Activated CD4-positive, alpha-beta T cell treated with anti-CD3 and anti-CD28 coated beads for 48 hours (primary cell): Measurements from ENCODE around the gene MGAT1.

Source experiments
- DNase-seq: peaks from one replicate; pipeline ENCODE4 v3.0.0-alpha.2; 2020

MGAT1 gene

GRCh38 chr5:180823940-180824629 lies 21.5 kb upstream of the MGAT1 start:
- no peak for DNase-seq

- no peak for DNase-seq
These were observed 20.7 kb upstream of the MGAT1 start for GRCh38 chr5:180823346-180823745.

DNA sequence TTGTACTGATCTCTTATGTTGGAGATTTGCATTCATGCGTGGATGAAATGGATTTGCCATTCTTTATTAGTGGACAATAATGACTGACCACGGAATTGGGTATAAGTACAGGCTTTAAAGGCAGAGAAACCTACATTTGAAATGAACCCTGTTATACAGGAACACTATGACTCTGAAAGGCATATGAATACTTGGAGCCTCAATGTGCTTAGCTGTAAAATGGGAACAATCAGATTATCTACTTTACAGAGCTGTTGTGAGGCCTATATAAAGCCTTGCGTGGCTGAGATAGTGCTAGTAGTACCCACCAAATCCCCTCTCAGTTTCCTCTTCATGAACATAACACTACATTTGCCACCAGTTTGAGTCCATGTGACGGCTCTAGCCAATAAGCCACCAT lies 18.9 kb upstream of the MGAT1 start:
- DNase-seq = no peak

DNA sequence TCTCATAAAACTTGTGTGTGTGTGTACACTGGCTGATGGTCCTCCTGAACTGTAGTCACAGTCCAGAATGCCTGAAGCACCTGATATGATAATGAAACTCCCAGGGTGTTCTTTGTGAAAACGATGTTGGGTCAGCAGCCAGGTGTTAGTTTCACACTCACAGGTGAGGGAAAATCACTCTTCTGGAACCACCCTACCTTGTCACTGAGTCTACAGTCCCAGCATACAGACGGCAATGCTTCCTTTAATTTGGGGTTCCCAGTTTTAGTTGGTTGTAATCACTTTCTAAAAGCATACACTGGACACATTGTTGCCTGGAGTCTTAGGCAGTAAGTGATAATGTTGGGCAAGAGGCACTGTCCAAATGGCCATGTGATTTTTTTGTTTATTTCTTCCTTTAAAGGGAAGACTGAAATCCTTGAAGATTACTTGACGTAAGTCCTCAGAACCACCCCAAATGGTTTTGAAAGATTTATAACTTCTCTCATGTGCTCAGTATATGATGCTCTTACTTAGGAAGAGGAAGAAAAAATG lies 18.2 kb upstream of the MGAT1 start:
- no peak for DNase-seq

- DNase-seq = no peak
These were observed 16.2 kb upstream of the MGAT1 start for GRCh38 chr5:180818677-180819341.

- peak; percentile 15 for DNase-seq
These were observed 15.5 kb upstream of the MGAT1 start for GRCh38 chr5:180817893-180818674.

GRCh38 chr5:180816608-180817534 lies 14.3 kb upstream of the MGAT1 start:
- DNase-seq = peak; percentile 17

DNA sequence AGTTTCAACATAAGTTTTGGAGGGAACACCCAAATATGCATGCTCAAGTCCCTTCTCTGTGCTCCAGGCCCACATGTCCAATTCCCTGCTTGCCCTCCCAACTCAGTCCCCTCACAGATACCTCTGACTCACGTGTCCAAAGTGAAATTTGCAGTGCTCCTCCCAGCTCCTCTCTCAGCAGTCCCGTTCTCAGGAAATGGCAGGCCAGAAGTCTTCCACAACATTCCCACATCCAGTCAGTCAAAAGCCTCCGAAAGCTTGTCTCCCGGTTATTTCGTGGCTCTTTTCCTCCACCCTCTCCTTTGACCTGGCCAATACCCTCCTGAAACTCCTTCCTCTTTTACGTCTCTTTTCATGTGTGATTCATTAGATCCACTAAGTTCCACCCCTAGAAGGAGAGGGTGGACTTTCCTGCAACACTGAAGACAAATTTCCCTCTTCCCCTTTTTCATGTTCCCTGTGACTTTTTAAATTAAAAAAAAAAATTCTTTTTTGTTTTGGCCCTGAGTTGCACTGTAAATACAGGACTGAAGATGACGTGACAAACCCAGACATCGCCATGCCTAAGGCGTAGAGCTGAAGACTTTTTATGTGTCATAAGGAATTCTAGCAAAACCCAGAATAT lies 12.8 kb upstream of the MGAT1 start:
- no peak for DNase-seq

DNA sequence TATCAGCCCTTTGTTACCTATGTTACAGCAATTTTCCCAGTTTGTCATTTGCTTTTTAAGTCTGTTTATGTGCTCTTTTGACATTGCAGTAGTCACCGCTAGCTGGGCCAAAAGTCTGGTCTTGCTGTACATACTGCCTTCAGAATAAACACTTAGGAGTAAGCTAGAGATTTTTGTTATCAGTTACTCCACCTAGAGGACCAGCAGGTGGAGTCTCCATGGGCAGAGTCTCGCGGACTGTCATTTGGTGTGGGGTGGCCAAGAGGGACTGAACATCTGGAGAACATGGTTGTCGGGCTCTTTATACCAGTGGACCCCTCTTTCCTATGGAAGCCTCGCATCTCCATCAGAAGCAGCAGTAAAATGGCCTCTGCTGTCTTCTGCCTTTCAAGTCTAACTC lies 10.8 kb upstream of the MGAT1 start:
- no peak for DNase-seq

- no peak for DNase-seq
These were observed 9.1 kb upstream of the MGAT1 start for GRCh38 chr5:180811623-180812124.

- no peak for DNase-seq
These were observed 8.5 kb upstream of the MGAT1 start for GRCh38 chr5:180810959-180811622.

DNA sequence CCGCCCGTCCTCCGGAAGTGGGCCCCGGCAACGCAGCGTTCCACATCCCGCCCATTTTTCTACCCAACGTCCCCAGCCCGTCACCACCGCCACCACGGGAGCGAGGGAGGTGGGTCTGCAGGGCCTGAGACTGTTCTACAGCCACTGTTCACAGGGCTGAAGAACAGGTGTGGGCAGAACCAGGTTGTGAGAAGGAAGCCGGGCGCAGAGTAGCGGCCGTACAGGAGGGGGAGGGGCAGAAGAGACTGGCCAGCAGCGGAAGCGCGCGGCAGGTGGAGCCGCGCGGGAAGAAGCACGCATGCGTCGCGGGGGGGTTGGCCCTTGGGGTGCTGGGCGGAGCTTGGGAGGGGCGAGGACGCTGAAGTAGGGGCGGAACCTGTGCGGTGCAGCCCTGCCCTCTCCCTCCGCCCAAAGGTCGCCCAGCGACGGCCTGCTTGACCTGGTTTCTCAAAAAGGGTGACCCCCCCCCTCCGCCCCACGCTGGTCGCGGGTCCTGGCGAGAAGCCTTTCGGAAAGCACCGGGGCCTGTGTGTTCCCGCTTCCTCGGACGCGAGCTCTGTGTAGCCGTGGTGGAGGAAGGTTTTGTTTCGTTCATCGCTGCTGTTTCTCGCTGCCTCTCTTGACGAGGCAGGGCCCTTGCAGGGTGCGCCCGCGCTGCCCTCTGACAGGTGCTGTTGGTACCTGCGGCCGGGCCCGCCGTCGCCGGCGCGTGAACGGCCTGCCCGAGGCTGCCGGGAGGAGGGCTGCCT lies 7.8 kb upstream of the MGAT1 start:
- peak; percentile 97 for DNase-seq

DNA sequence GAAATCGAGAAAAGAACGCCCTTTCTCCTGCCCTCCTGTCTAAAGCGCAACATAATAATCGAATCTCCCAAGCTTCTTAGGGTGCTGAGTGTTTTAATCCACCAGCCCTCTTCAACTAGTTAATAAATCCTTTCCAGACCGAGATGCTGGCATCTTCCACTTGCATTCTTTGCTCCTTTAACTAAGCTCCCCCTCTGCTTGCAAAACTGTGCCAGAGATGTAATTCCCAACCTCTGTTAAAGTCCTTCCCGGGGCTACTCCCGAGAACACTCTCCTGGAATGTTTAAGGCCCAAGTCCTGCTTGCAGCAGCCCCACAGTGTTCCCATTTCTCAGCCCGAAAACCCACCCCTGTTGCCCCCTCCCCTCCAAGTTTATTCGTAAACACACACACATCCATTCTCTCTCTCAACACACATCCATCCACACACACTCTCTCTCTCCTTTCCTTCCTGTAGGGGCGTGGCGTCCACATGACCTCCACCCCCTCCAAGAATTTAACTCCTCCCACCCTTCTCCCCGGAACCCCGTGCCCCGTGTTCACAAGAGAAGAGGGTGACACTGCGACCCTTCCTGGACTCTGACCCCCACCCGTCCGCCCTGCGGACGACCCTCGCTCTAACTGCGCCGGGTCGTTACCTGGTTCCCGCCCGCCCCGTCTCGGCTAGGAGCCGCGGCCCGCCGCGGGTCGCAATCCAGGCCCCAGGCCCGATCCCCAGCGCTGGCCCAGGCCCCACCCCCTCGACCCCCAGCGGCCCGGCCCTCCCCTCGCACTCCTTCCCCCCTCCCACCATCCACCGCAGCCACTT lies 7.0 kb upstream of the MGAT1 start:
- DNase-seq = peak; percentile 89

GRCh38 chr5:180808461-180809000 lies 5.9 kb upstream of the MGAT1 start:
- peak; percentile 3 for DNase-seq

GRCh38 chr5:180807654-180808414 lies 5.2 kb upstream of the MGAT1 start:
- no peak for DNase-seq

- no peak for DNase-seq
These were observed 4.4 kb upstream of the MGAT1 start for GRCh38 chr5:180807046-180807445.

GRCh38 chr5:180806351-180807011 lies 3.9 kb upstream of the MGAT1 start:
- no peak for DNase-seq

- peak; percentile 60 for DNase-seq
These were observed 1.6 kb upstream of the MGAT1 start for GRCh38 chr5:180804129-180804618.
